Measurements from ENCODE around the gene CLDN11.

The CLDN11 gene

GRCh38 chr3:170421758-170422157, 3.1 kb downstream of the CLDN11 start:
- no peaks in the 10 kb centered on the region for H3K9me3 ChIP-seq (ENCODE audit: control insufficient read depth, insufficient read depth, low read depth, low read length)
- POLR2A ChIA-PET, result no interaction called here
- TF ChIP-seq ZNF768 (tag by site-specific recombination; IDR thresholded peaks at IDR 0.05) (no peak), ZNF132 (tag by site-specific recombination; IDR thresholded peaks at IDR 0.05; ENCODE audit: borderline replicate concordance) (no peak)
- no peak overlapping the region for H3K4me3 ChIP-seq (ENCODE audit: low read depth, low read length)
- no peaks in the 10 kb centered on the region for H3K4me1 ChIP-seq (ENCODE audit: control insufficient read depth, insufficient read depth, low read length)
- H3K36me3 ChIP-seq (ENCODE audit: control insufficient read depth in 2 of 2, insufficient read depth in 1 of 2, low read length in 2 of 2), result no peaks in the 10 kb centered on the region
- CTCF ChIA-PET, result interaction anchor here (1.8 kb wide), 1 partner anchor 388 kb away, joined by 8 read pairs; no protein-coding TSS in a partner anchor
- no peak overlapping the region for H3K27ac ChIP-seq (ENCODE audit: extremely low read depth, low read depth, low read length)

DNA sequence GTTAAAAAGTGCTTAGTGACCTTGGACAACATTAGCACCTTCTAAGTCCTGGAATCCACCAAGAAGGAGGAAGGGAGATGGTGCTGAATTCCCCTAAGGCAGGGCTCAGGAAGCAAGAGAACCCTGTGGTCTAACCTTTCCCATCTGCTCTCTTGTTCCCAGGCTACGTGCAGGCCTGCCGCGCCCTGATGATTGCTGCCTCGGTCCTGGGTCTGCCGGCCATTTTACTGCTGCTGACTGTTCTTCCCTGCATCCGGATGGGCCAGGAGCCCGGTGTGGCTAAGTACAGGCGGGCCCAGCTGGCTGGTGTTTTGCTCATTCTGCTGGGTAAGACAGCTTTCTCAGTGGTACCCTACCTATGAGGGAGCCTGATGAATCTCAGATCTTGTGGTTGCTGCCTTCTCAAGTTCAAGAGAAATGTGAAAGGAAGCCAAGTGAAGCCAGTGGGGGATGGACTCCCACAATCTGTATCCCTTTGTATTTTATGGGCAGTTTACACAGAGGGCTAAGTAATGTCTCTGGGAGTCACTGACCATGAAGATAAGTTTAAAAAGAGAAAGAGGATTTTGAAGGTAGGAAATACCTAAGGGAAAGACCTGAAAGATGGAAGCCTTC, 4.4 kb downstream of the CLDN11 start:
- TF ChIP-seq ZNF280C (tag by site-specific recombination; IDR thresholded peaks at IDR 0.05) (no peak), ZNF664 (tag by site-specific recombination; IDR thresholded peaks at IDR 0.05) (no peak), ZNF555 (tag by site-specific recombination; conservative IDR thresholded peaks at IDR 0.05) (no peak), KLF9 (tag by site-specific recombination; IDR thresholded peaks at IDR 0.05; ENCODE audit: low read depth) (no peak), ZNF132 (tag by site-specific recombination; IDR thresholded peaks at IDR 0.05; ENCODE audit: borderline replicate concordance) (no peak), EGR2 (tag by site-specific recombination; IDR thresholded peaks at IDR 0.05; ENCODE audit: low read depth) (no peak), ZNF311 (tag by site-specific recombination; IDR thresholded peaks at IDR 0.05; ENCODE audit: borderline replicate concordance) (no peak), ZNF266 (tag by site-specific recombination; IDR thresholded peaks at IDR 0.05; ENCODE audit: low read depth) (no peak), KLF10 (tag by site-specific recombination; IDR thresholded peaks at IDR 0.05) (no peak), ZNF404 (tag by site-specific recombination; IDR thresholded peaks at IDR 0.05) (no peak), ZNF529 (tag by site-specific recombination; IDR thresholded peaks at IDR 0.05; ENCODE audit: insufficient replicate concordance) (no peak), ZNF292 (tag by site-specific recombination; IDR thresholded peaks at IDR 0.05; ENCODE audit: borderline replicate concordance, low read depth) (no peak), ZNF416 (tag by site-specific recombination; IDR thresholded peaks at IDR 0.05) (no peak), ZNF112 (tag by site-specific recombination; IDR thresholded peaks at IDR 0.05) (no peak), ZNF704 (tag by site-specific recombination; IDR thresholded peaks at IDR 0.05) (no peak), ZNF560 (tag by site-specific recombination; IDR thresholded peaks at IDR 0.05; ENCODE audit: borderline replicate concordance) (no peak), ZNF133 (tag by site-specific recombination; IDR thresholded peaks at IDR 0.05) (no peak)
- TF ChIP-seq, protein P1, sequence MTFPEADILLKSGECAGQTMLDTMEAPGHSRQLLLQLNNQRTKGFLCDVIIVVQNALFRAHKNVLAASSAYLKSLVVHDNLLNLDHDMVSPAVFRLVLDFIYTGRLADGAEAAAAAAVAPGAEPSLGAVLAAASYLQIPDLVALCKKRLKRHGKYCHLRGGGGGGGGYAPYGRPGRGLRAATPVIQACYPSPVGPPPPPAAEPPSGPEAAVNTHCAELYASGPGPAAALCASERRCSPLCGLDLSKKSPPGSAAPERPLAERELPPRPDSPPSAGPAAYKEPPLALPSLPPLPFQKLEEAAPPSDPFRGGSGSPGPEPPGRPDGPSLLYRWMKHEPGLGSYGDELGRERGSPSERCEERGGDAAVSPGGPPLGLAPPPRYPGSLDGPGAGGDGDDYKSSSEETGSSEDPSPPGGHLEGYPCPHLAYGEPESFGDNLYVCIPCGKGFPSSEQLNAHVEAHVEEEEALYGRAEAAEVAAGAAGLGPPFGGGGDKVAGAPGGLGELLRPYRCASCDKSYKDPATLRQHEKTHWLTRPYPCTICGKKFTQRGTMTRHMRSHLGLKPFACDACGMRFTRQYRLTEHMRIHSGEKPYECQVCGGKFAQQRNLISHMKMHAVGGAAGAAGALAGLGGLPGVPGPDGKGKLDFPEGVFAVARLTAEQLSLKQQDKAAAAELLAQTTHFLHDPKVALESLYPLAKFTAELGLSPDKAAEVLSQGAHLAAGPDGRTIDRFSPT (tag by site-specific recombination; IDR thresholded peaks at IDR 0.05), result no peak
- no peak overlapping the region for H3K4me3 ChIP-seq (ENCODE audit: low read depth, low read length)
- ChIA-PET POLR2A (no interaction called here), CTCF (interaction anchor here (1.8 kb wide), 1 partner anchor 387 kb away, joined by 8 read pairs; no protein-coding TSS in a partner anchor)
- H3K36me3 ChIP-seq (ENCODE audit: control insufficient read depth in 2 of 2, insufficient read depth in 1 of 2, low read length in 2 of 2), result no peaks in the 10 kb centered on the region
- H3K9me3 ChIP-seq (ENCODE audit: control insufficient read depth, insufficient read depth, low read depth, low read length), result no peaks in the 10 kb centered on the region
- no peak overlapping the region for H3K27ac ChIP-seq (ENCODE audit: extremely low read depth, low read depth, low read length)
- H3K4me1 ChIP-seq (ENCODE audit: control insufficient read depth, insufficient read depth, low read length), result no peaks in the 10 kb centered on the region

Measured in HEK293 (cell line).